Testis (tissue), 3 donors: Measurements from ENCODE around the gene CCDC33. TPM values are rescaled to one million over a fixed set of nuclear protein-coding genes. Genes with fewer than 3 reads are reported as not detected.

Experiments used
- DNase-seq: peaks from one replicate; pipeline ENCODE4 v3.0.0-alpha.2; 2019
- H3K27ac ChIP-seq, 2 donors: fragments of 200-600 bp; sonication (generic); one replicate each; pipeline ENCODE4 v1.5.1; 2019
- H3K27me3 ChIP-seq: fragments of 200-600 bp; sonication (generic); one replicate; pipeline ENCODE4 v1.5.1; 2019
- H3K36me3 ChIP-seq: fragments of 200-600 bp; sonication (generic); one replicate; pipeline ENCODE4 v1.5.1; 2017; ENCODE audit warnings: low read depth; ENCODE audit errors: missing control alignments
- H3K4me1 ChIP-seq: fragments of 200-600 bp; sonication (generic); one replicate; pipeline ENCODE4 v1.5.1; 2019
- H3K4me3 ChIP-seq, 2 donors: fragments of 200-600 bp; sonication (generic); one replicate each; pipeline ENCODE4 v1.5.1; 2017 to 2019
- H3K9me3 ChIP-seq: fragments of 200-600 bp; sonication (generic); one replicate; pipeline ENCODE4 v1.5.1; 2017
- POLR2A ChIP-seq: fragments of 450-650 bp; IDR thresholded peaks from one replicate; pipeline ENCODE4 v1.6.1; 2017; ENCODE audit warnings: antibody characterized with exemption, mild to moderate bottlenecking, moderate library complexity
- WGBS, 2 donors: methylation state at CpG; one replicate each; pipeline ENCODE4 v1.1.5; 2018; 5-methylcytosine and 5-hydroxymethylcytosine counted together
- intact Hi-C: fragments of 100-400 bp; cut with DNase I; formaldehyde crosslinking; loops from one replicate; pipeline ENCODE4 v1.15.1; 2023; ENCODE audit warnings: low total_unique reads
- polyA plus RNA-seq: library from polyadenylated mRNA; stranded (reverse); fragments of 350-450 nt; fragmentation: Illumina TruSeq; extraction: RNeasy Lipid Tissue Mini Kit (QIAGEN cat#74804); gene quantifications from one replicate; pipeline ENCODE4 v1.2.3, GENCODE V29; 2014; ENCODE audit warnings: low read depth, low replicate concordance; ENCODE audit not compliant: insufficient read depth
- total RNA-seq, 2 donors: library from RNA; depleted of rRNA; stranded (reverse); fragments of >200 nt; gene quantifications; one replicate each; pipeline ENCODE4 v1.2.3, GENCODE V29; 2016
- TF ChIP-seq, protein P1 (sequence below), 3 experiments: fragments of 450-650 bp in 2 of 3; fragments of 200-600 bp in 1 of 3; sonication (generic) in 1 of 3; IDR thresholded peaks; one replicate each; pipeline ENCODE4 v1.5.1; 2016 to 2019; ENCODE audit warnings: antibody characterized with exemption in 3 of 3, mild to moderate bottlenecking in 2 of 3, moderate library complexity in 1 of 3

The CCDC33 gene
- total and polyA plus RNA-seq, 3 donors from 2014 or later: 11.6 to 41.3 (median 18.5) TPM

DNA sequence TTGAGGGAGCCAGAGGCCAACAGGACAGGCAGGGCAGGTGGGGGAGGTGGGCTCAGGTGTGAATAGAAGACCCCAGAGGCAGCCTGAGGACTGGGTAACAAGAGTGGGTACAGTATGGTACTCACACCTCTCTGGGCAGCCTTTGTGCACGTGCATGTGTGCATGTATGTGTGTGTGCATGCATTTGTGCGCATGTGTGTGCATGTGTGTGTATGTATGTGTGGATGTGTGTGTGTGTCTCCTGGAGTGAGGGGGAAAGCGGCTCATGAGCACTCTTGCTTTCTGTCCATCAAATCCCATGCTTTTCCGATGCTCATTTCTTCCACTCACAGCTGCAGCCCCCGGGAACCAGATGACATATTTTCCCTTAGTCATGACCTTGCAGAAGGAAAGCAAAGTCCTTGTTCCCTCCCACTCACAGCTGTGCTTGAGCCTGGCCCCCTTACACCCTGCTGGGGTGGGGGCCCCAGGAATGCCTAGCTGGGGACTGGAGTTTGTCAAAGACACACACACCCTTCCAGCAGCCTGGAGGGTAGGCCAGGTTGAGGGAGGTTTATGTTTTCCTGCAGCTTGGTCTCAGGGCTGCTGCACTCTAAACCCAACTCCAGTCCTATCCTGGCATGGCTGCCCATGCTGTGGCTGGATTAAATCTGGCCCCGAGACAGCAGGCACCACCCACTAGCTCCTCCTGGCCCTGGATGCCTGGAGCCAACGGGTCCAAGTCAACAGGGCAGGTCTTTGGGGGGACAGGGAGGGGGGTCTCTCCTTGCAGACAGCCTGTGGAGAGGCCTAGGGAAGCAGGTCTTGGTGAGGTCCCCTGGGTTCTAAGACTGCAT is 22.5 kb downstream of the CCDC33 start:
- H3K4me3 ChIP-seq: no peak overlapping the region
- H3K27ac ChIP-seq: no peak overlapping the region
- H3K9me3 ChIP-seq: no peaks in the 10 kb centered on the region
- DNase-seq: no peak
- H3K4me1 ChIP-seq: peaks cover 11% of the 10 kb centered on the region
- TF ChIP-seq, protein P1, sequence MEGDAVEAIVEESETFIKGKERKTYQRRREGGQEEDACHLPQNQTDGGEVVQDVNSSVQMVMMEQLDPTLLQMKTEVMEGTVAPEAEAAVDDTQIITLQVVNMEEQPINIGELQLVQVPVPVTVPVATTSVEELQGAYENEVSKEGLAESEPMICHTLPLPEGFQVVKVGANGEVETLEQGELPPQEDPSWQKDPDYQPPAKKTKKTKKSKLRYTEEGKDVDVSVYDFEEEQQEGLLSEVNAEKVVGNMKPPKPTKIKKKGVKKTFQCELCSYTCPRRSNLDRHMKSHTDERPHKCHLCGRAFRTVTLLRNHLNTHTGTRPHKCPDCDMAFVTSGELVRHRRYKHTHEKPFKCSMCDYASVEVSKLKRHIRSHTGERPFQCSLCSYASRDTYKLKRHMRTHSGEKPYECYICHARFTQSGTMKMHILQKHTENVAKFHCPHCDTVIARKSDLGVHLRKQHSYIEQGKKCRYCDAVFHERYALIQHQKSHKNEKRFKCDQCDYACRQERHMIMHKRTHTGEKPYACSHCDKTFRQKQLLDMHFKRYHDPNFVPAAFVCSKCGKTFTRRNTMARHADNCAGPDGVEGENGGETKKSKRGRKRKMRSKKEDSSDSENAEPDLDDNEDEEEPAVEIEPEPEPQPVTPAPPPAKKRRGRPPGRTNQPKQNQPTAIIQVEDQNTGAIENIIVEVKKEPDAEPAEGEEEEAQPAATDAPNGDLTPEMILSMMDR (IDR thresholded peaks at IDR 0.05): no peak
- no peak for TF ChIP-seq POLR2A
- intact Hi-C loops: no loop called here
- no peaks in the 10 kb centered on the region for H3K27me3 ChIP-seq
- no peaks in the 10 kb centered on the region for H3K36me3 ChIP-seq
- WGBS, 2 donors: 54 to 55% methylated on average over 5 to 7 of the region's 7 CpGs

DNA sequence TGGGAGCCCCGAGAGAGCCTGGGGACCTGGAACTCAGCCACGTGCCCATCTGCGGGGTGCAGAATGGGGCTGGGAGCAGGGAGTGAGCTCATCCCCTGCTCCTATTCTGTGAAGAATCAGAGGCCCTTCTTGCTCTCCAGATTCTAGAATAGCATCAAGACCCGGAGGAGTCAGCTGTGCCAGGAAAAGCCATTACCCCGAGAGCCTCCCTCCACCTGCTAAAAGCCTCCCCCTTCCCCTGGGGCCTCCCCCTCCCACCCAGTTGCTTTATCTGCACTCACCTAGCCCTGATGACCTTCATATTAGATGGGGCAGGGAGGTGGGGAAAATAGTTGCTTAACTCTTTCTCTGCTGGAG is 23.1 kb downstream of the CCDC33 start:
- H3K4me1 ChIP-seq: peaks cover 11% of the 10 kb centered on the region
- intact Hi-C loops: no loop called here
- no peak for DNase-seq
- H3K9me3 ChIP-seq: no peaks in the 10 kb centered on the region
- WGBS, 2 donors: 35 to 36% methylated on average over 5 of the region's 5 CpGs
- H3K27ac ChIP-seq: no peak overlapping the region
- no peaks in the 10 kb centered on the region for H3K27me3 ChIP-seq
- TF ChIP-seq, protein P1 (IDR thresholded peaks at IDR 0.05): no peak
- no peak for TF ChIP-seq POLR2A
- no peak overlapping the region for H3K4me3 ChIP-seq
- no peaks in the 10 kb centered on the region for H3K36me3 ChIP-seq

DNA sequence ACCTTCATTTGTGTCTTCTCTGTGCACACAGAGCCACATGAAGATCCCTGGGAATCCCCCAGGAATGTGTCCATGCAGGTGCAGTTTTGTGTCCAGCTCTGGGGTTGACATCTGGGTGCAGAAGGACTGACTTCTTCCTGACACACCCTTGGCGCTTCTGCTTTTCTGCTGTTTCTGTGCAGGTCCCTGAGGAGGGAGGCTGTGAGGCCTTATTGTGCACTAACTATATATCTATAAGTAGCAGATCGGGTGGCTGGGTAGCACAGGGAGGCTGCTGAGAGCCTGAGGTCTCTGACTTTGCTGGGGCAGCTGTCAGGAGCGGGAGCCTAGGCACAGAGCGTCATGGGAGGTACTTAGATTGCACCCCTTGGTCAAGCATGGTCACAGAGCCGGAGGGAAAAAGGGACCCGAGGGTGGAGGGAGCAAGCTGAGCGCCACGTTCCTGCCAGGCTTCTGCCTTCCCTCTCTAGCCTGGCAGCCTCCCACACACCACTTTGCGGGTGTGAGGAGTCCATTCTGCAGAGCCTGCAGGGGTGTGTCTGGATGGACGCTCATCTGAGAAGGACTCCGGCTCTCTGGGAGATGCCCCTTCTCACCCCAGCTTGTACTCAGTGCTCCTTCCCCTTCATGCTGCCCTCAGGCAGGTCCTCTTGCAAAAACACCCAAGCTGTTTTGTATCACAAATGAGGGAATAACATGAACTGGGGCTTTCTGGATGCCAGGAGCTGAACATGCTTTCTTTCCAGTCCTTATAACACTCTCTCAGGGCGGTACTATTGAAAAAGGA is 23.9 kb downstream of the CCDC33 start:
- no peaks in the 10 kb centered on the region for H3K9me3 ChIP-seq
- intact Hi-C loops: no loop called here
- no peak for DNase-seq
- H3K4me3 ChIP-seq: no peak overlapping the region
- H3K36me3 ChIP-seq: no peaks in the 10 kb centered on the region
- peaks cover 11% of the 10 kb centered on the region for H3K4me1 ChIP-seq
- no peak overlapping the region for H3K27ac ChIP-seq
- WGBS, 2 donors: 67 to 92% methylated on average over 8 to 12 of the region's 12 CpGs
- no peaks in the 10 kb centered on the region for H3K27me3 ChIP-seq
- no peak for TF ChIP-seq POLR2A
- TF ChIP-seq, protein P1 (IDR thresholded peaks at IDR 0.05): no peak

DNA sequence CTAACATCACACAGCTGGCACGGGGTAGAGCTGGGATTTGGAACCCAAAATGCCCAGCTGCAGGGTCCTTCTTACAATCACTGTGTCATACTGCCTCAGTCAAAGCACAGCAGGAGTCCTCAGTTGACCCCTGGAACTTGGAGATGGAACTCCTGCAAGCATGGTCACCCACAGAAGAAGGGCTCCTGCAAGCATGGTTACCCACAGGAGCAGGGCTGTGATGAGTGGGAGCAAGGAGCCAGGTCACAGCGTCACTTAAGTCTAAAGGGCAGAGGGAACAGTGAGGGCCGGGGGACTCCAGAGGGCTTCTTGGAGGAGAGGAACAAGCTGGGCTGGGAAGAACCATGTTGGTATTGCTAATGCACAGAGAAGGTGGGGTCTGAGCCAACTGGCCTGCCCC is 24.9 kb downstream of the CCDC33 start:
- intact Hi-C loops: no loop called here
- no peak for TF ChIP-seq POLR2A
- TF ChIP-seq, protein P1 (IDR thresholded peaks at IDR 0.05): no peak
- WGBS, 2 donors: 84 to 94% methylated on average over 3 of the region's 3 CpGs
- Histone ChIP-seq H3K27ac (no peak overlapping the region), H3K36me3 (no peaks in the 10 kb centered on the region), H3K9me3 (no peaks in the 10 kb centered on the region), H3K4me3 (no peak overlapping the region), H3K27me3 (no peaks in the 10 kb centered on the region), H3K4me1 (peaks cover 11% of the 10 kb centered on the region)
- no peak for DNase-seq
